HG02938 (cell line): ENCODE results near the gene DUSP10.

Experiments
- ATAC-seq: cut with Tn5 transposase; IDR thresholded peaks from one replicate; pipeline ENCODE4 v1.9.1; 2021; ENCODE audit warnings: mild to moderate bottlenecking, moderate library complexity; ENCODE audit not compliant: unreplicated experiment

DUSP10 gene

DNA sequence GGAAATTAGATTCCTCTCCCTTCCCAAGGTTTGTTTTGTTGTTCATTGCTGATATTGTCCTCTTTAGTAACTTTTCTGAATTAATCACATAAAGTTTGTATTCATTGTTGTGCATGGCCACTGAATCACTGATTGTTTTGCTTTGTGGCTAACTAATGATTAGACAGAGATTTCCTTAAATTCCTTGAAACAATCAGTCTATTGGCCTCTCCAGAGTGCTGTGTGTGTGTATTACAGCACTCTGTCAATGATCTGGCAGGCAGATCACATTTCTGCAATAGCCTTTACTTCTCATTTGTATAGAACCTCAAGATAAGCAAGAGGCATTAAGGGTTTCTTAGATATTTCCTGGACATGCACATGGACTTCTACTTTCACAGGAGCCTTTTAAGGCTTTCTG lies 78.6 kb downstream of the DUSP10 start:
- ATAC-seq = no peak

DNA sequence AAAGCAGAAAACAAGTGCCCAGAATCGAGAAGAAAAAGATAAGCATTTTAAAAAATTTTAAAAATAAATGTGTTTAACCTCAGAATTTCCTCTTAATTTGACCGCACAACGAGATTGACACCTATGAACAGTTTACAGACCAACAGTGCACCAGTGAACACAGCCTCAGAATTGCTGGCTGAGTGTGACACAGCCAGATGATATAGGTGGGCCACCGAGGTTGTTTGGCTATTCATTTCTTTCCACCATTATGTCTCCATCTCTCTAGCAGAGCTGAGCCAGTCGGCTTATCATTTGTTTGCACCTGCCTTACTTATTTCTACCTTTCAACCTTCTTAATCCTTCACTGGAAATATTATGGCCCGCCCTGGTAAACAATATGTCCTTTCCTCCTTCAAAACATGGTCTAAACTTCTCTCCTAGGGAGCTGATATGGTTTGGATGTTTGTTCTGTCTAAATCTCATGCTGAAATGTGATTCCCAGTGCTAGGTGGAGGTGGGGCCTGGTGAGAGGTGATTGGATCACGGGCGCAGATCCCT lies 86.1 kb downstream of the DUSP10 start:
- no peak for ATAC-seq
